Prostate gland (tissue), 2 donors: ENCODE measurements around the gene TELO2. TPM values are rescaled to one million over a fixed set of nuclear protein-coding genes. Genes with fewer than 3 reads are reported as not detected.

ENCODE experiments used
- DNase-seq: peaks from one replicate; pipeline ENCODE4 v3.0.0-alpha.2; 2019; ENCODE audit warnings: low spot score
- H3K27ac ChIP-seq, 2 donors: fragments of 200-600 bp; sonication (generic); 2 replicates each; pipeline ENCODE4 v1.5.1; 2017 to 2019
- H3K27me3 ChIP-seq: fragments of 200-600 bp; sonication (generic); replicated peaks from 2 replicates; pipeline ENCODE4 v1.5.1; 2019; ENCODE audit not compliant: insufficient read depth
- H3K36me3 ChIP-seq, 2 donors: fragments of 200-600 bp; sonication (generic); 1 replicate in 1 of 2; 2 replicates in 1 of 2; pipeline versions ENCODE4 v1.5.1 to v1.8.1; 2017 to 2019
- H3K4me1 ChIP-seq: fragments of 200-600 bp; sonication (generic); replicated peaks from 2 replicates; pipeline ENCODE4 v1.5.1; 2019
- H3K4me3 ChIP-seq, 2 donors: fragments of 200-600 bp; sonication (generic); 2 replicates each; pipeline ENCODE4 v1.5.1; 2017 to 2019
- H3K9me3 ChIP-seq: fragments of 200-600 bp; sonication (generic); 2 replicates; pipeline ENCODE4 v1.5.1; 2017
- CTCF ChIP-seq, 4 experiments: fragments of 200-600 bp in 2 of 4; fragments of 450-650 bp in 2 of 4; sonication (generic) in 2 of 4; IDR thresholded peaks; 1 replicate in 3 of 4; 2 replicates in 1 of 4; pipeline ENCODE4 v1.5.1; 2016 to 2019; ENCODE audit warnings: antibody characterized with exemption in 4 of 4, mild to moderate bottlenecking in 2 of 4, moderate library complexity in 2 of 4
- POLR2A ChIP-seq: fragments of 450-650 bp; IDR thresholded peaks from one replicate; pipeline ENCODE4 v1.6.1; 2016; ENCODE audit warnings: antibody characterized with exemption, mild to moderate bottlenecking
- POLR2AphosphoS5 ChIP-seq: sonication (generic); formaldehyde crosslinking; IDR thresholded peaks from one replicate; pipeline ENCODE4 v1.6.1; 2017; ENCODE audit warnings: antibody characterized with exemption
- WGBS: methylation state at CpG from one replicate; pipeline ENCODE4 v1.1.5; 2018; 5-methylcytosine and 5-hydroxymethylcytosine counted together
- intact Hi-C: fragments of 100-400 bp; cut with DNase I; formaldehyde crosslinking; loops from one replicate; pipeline ENCODE4 v1.14.2; 2022
- total RNA-seq, 2 donors: library from RNA; depleted of rRNA; stranded (reverse); fragments of >200 nt; gene quantifications; one replicate each; pipeline ENCODE4 v1.1.0, GENCODE V29; 2016

TELO2 gene
- total RNA-seq, 2 donors from 2014 or later, result 35.1 to 53.5 TPM

- peaks cover 0 to 8% of the 10 kb centered on the region in 2 donors for H3K36me3 ChIP-seq
- intact Hi-C loops, result no loop called here
- 98% methylated on average over 33 of the region's 34 CpGs for WGBS
These were observed 61.8 kb downstream of the TELO2 start for GRCh38 chr16:1554826-1555445.

GRCh38 chr16:1556254-1556653 is 63.1 kb downstream of the TELO2 start:
- H3K4me1 ChIP-seq, result peaks cover 5% of the 10 kb centered on the region
- peak overlapping the region in 1 of 2 donors; percentile 7 for H3K27ac ChIP-seq
- intact Hi-C loops, result no loop called here
- TF ChIP-seq POLR2A, result peak; percentile 43
- peak; percentile 69 for TF ChIP-seq POLR2AphosphoS5
- peak in 2 of 4 experiments; percentile 27 to 52 for TF ChIP-seq CTCF (IDR thresholded peaks at IDR 0.05)
- 53% methylated on average over 13 of the region's 13 CpGs for WGBS
- no peak overlapping the region for H3K4me3 ChIP-seq
- DNase-seq, result peak; percentile 75
- peaks cover 0 to 8% of the 10 kb centered on the region in 2 donors for H3K36me3 ChIP-seq
- H3K9me3 ChIP-seq, result no peaks in the 10 kb centered on the region
- H3K27me3 ChIP-seq, result no peaks in the 10 kb centered on the region

More at GRCh38 chr16:1554826-1555445, 61.8 kb downstream of the TELO2 start:
- Histone ChIP-seq H3K9me3 (no peaks in the 10 kb centered on the region), H3K27ac (no peak overlapping the region), H3K27me3 (no peaks in the 10 kb centered on the region), H3K4me1 (peaks cover 5% of the 10 kb centered on the region), H3K4me3 (no peak overlapping the region)
- DNase-seq, result no peak
- TF ChIP-seq POLR2A, result no peak
- TF ChIP-seq POLR2AphosphoS5, result no peak
- no peak for TF ChIP-seq CTCF (IDR thresholded peaks at IDR 0.05)

GRCh38 chr16:1557074-1557473 is 63.9 kb downstream of the TELO2 start:
- Histone ChIP-seq H3K36me3 (peaks cover 0 to 8% of the 10 kb centered on the region in 2 donors), H3K27ac (no peak overlapping the region), H3K27me3 (no peaks in the 10 kb centered on the region), H3K4me1 (peaks cover 5% of the 10 kb centered on the region), H3K4me3 (no peak overlapping the region), H3K9me3 (no peaks in the 10 kb centered on the region)
- 93% methylated on average over 16 of the region's 16 CpGs for WGBS
- DNase-seq, result no peak
- intact Hi-C loops, result no loop called here
- no peak for TF ChIP-seq CTCF (IDR thresholded peaks at IDR 0.05)
- TF ChIP-seq POLR2A, result no peak
- TF ChIP-seq POLR2AphosphoS5, result no peak

- peaks cover 0 to 8% of the 10 kb centered on the region in 2 donors for H3K36me3 ChIP-seq
- DNase-seq, result no peak
- peaks cover 5% of the 10 kb centered on the region for H3K4me1 ChIP-seq
- intact Hi-C loops, result no loop called here
- H3K9me3 ChIP-seq, result no peaks in the 10 kb centered on the region
- 89% methylated on average over 11 of the region's 11 CpGs for WGBS
- no peak overlapping the region for H3K4me3 ChIP-seq
- no peaks in the 10 kb centered on the region for H3K27me3 ChIP-seq
- no peak overlapping the region for H3K27ac ChIP-seq
- TF ChIP-seq POLR2AphosphoS5 (no peak), CTCF (IDR thresholded peaks at IDR 0.05) (no peak), POLR2A (no peak)
These were observed 64.4 kb downstream of the TELO2 start for GRCh38 chr16:1557576-1557975.

- WGBS, result 85% methylated on average over 18 of the region's 18 CpGs
- Histone ChIP-seq H3K9me3 (no peaks in the 10 kb centered on the region), H3K27ac (no peak overlapping the region), H3K36me3 (peaks cover 0 to 8% of the 10 kb centered on the region in 2 donors), H3K4me1 (peaks cover 5% of the 10 kb centered on the region), H3K4me3 (no peak overlapping the region), H3K27me3 (no peaks in the 10 kb centered on the region)
- no peak for TF ChIP-seq POLR2AphosphoS5
- TF ChIP-seq POLR2A, result no peak
- TF ChIP-seq CTCF (IDR thresholded peaks at IDR 0.05), result no peak
- intact Hi-C loops, result no loop called here
- no peak for DNase-seq
These were observed 66.4 kb downstream of the TELO2 start for GRCh38 chr16:1559446-1559975.
